GM19455 (cell line): ENCODE results near the gene INSM1.

Source experiments
- ATAC-seq: cut with Tn5 transposase; IDR thresholded peaks from one replicate; pipeline ENCODE4 v1.9.1; 2021; ENCODE audit not compliant: unreplicated experiment

The INSM1 gene

DNA sequence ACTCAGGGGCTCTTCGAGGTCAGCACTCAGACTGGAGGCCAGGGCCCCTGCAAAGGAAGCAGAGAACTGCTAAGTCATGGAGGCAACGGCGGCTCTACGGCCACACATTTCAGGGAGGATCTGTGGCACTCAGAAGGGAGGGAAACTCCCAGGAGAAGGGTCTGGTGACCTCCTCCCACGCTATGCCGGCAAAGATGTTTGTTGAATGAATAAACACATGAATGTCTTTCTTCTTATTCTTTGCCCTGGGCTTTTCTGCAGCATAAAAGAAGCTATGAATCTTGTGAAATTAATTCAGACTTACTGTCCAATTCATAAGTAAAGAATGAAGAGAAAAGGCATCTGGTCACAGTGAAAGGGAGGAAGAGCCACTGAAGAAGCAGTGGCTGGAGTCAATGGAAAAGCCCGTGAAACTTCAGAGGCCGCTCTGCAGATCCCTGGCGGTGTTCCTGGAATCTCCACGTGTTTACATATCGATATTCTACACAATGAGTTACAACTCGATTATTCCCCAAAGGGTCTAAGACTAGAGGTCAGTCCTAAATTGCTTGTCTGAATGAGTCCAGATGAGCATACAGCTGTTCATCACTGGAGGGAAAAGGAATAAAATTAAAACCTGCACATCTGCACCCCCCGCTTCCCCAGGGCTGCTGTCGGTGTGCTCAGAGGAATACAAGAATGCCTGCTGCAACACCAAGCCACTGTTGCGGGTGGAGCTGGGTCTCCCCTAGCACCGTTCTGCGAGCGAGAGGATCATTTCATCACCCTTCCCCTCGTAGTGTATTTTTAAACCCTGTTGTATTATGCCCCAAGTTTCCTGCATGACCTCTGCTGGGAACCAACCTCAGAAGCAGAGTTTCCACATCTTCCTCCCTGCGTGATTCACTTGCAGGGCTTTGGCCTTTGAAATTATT, 25.6 kb downstream of the INSM1 start:
- ATAC-seq = no peak

DNA sequence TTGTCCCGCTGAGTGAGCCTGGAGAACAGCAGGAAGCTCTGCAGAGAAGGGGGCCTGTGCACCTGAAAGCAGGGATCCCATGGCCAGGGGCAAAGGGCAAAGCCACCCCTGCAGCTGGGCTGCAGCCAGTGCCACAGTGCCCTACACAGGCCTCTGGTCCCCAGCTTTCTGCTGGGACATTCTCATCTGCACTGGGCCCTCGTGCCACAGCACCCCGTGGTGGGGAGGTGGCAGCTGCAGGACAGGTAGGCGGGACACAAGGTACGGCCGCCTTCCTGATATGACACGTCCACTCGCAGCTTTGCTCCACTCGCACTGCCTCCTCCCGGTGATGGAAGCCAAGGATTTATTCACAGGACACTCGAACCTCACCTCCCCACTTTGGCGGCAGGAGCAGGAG, 27.2 kb downstream of the INSM1 start:
- no peak for ATAC-seq

DNA sequence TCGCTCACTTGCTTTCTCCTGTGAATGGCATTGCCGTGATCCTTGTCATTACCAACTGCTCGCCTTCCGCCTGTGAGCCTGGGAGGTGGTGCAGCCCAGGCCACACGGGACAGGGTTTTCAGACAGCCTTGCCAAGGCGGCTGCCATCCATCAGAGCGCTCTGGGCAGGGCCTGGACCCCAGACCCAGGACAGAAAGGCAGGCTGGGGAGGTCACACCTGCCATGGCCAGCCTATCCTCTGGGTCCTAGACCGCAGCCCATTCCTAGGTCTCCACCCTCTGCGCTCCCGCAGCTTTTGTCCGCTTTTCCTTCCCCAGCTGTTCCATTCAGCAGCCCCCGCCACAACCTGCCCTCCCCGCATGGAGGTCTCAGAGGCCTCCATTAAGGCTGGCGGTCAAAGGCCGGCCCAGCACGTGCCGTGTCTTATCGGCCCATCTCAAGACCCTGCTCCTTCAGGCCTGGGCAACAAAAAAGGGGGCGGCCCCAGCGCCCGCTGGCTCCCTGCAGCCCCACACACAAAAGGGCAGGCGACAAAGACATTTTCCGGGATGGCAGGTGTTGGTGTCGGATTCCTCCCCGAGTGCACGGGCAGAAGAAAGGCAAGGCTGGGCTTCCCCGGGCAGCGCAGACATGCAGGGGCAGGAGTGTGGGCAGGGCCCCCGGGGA, 28.1 kb downstream of the INSM1 start:
- ATAC-seq = no peak

DNA sequence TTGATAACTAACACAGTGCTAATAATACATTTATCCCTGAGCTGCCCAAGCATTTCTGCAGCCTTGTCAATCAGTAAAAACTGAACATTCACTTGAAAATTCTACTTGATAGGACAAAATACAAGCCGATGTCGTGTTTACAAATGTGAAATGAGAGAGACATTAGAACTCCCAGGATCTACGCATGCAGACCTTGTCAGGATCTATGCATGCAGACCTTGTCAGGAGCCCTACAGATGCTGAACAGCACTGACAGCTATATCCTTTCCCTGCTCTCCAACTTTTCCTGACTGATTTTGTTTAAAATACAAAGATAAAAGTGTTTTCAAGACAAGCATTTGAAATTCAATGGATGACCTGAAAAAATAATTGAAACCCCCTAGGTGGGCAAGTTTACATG, 28.9 kb downstream of the INSM1 start:
- ATAC-seq = no peak

DNA sequence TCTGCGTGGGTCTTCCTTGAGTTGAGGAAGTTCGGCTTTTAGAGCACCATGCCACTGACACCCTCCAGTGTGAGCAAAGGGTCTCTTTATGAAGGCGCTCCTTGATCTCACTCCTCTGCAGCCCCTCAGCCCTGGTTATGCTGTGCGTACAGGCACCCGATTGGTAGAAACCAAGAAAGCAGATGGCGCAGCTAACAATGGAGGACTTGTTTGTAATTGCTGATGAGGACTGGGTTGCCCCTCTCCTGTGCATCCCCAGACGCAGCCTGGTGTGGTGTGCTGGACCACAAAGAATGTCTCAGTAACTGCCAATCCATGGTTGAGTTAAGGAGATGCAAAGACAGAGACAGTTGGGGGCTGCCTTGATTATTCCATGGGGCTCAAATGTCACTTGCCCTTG, 30.2 kb downstream of the INSM1 start:
- no peak for ATAC-seq

DNA sequence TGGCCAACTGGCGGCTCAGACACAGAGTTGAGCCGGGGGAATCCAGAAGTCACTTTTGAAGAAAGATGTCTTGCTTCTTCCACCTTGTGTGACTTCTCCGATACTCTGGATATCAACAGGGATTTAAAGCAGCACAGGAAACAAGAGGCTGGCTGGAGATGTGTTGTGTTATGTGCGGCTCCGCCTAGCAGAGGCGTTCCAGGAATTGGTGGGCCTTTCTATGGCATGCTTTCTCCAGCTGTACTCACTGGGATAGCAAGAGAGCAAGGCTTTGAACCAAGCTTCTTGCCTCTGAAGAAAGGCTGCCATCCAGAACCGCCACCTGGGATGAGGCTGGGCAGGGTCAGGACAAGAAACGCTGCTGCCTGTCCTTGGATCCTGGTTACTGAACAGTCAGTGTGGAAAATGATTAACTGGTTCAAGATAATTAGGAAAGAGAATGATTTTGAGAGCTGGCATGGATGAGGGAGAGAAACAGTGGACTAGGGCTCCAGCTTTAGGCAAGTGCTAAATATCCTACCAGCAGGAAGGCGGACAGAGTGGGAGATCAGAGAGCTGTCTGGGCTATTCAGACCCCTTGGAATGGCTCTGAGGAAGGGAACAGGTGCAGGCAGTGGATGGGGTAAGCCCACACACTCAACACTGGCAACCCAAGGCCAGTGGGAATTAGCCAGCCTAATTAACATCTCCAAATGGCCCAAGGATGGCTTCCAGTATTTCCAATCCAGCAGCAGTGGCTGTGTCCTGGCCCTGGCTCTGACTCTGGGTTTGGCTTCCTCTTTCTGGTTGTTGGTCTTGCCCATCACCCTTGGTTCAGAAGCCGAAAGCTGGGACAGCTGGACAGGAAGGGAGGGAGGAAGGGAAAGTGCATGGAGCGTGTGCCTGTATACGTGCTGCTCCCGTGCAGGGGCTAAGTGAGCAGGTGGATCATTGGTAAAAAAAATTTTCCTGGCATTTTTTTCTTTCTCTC, 31.9 kb downstream of the INSM1 start:
- no peak for ATAC-seq

DNA sequence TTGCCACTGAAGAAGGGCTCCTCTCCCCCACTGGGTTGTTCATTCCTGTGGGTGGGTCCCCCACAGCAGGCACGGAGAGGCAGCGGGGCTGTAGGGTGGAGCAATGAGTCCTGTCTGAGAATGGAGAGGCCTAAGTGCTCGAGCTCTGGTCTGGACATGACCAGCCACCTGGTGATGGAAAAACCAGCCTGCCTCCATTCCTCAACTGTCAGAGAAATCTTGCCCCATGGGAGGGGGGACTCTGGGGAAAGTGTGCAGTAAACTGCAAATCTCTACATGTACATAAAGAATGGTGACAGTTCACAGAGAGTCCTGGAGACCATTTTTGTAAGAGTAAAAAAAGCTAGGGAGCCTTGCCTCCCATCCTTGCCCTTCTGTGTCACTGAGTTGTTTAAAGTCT, 34.1 kb downstream of the INSM1 start:
- no peak for ATAC-seq

DNA sequence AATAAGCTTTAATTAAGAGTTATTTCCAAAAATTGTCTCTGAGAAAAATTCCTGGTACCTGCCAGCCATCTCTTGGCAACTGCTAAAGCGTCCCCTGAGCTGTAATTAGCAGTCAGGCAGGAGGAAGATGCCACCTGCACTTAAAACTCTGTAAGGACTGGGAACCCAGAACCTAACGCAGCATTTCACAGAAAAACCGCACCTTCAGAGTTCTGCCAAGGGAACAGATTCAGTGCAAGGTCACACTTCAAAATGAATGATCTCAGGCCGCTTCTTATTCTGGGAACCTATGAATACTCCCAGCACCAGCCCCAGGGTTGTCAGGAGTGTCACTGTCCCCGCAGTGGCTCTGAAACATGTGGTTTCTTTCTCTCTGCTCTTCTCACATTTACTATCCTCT, 36.7 kb downstream of the INSM1 start:
- no peak for ATAC-seq

DNA sequence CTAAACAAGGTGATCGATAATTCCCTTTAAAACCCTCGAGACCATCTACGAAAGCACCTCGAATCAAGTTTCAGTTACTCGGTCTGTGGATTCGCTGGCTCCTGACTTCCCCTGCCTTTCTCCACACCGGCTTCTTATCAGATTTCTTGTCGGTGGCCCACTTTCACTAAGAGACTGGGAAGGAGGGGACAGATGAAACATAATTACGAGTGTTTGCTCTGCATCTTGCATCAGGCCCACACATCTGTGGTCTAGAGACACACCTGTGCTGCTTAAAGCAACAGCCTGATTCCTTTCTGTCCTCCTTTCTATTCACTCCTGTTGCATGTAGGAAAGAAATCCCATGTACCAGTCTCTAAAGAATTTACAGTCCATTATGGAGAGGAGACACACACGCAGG, 37.7 kb downstream of the INSM1 start:
- no peak for ATAC-seq

DNA sequence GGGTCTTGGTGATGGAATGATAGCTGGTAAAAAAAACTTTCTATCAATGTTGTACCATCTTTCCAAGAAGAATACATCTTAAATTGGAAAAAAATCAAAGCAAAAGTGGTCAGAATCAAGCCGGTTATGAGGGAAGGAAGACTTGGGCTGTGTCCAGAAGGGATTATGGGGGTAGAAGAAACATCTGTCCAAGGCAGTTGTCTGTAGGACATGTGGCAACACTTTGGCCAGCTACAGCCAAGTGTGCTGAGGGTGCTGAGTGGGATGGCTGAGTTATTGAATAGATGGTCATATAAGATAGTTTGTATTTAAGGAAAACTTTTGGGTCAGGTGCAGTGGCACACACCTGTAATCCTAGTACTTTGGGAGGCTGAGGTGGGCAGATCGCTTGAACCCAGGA, 38.4 kb downstream of the INSM1 start:
- no peak for ATAC-seq

DNA sequence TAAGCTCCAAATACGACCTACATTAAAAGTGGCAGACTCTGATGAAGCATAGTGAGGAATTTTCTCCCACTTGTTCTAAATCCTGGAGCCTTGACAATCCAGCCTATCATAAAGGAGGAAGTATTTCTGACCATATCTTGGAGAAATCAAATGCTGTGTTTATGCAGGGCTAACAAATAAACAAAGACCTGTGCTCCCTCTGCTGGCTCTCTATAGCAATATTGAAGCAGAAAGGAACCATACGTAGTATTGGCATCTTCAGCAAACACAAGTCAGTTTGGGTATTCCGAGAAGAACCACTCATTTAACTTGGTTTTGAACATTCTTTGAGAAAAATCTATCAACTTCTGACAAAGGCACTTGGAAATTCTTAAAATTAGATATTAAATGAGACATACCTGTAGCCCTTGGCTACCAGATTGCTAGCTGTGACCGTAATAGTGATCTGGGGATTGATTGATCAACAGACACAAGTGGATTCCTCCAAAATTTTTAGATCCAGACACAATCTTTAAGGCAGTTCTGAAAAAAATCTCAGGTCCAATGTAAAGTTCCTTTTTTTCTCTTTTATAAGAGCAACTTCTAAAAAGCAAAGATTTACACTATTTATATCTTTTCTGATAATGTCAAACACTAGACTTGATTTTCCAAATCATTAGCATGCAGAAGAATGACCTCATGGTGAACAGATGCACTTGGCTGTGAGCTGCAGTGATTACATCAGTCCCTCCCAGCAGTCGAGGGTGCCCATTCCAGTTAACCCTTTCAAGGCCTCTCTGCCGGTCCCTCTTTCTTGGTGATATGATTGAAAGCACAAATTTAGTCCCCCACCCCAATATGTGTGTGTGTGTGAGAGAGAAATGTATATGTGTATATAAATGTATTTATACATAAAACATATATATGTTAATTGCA, 40.2 kb downstream of the INSM1 start:
- ATAC-seq = no peak

DNA sequence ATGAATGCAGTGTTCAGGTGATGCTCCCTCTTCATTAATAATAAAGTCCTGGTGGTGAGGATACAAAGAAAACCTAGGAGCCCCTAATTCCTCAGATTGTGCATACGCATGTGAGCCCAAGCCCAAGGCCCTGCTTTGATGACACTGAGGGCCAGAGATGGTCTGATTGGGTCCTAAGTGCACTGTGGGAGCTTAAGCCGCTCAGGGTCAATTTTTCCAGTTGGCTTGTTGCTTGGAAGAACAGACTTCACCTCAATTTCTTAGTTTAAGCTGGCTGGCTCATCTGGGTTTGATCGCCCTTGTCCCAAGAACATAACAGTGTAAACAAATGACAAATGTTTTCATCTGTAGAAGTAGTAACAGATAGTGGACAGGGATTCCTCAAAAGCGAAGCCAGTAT, 41.4 kb downstream of the INSM1 start:
- ATAC-seq = no peak

DNA sequence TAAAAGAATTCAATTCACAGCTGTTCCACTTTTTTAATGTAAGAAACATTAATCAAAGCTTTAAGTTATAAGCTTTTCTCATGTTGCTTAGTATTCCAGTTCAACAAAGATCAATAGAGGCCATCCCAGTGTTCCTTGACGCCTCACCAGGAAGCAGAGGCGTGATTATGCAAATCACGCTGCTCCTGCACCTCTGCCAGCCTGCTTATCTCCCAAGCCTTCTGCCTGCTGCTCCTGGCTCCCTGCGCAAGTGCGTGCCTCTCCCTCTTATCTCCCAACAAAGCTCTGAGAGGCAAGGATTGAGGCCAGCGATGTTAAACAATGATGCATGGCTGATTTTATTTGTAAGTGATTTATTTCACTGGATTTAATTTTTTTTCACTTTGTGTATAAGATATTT, 42.8 kb downstream of the INSM1 start:
- ATAC-seq = no peak

DNA sequence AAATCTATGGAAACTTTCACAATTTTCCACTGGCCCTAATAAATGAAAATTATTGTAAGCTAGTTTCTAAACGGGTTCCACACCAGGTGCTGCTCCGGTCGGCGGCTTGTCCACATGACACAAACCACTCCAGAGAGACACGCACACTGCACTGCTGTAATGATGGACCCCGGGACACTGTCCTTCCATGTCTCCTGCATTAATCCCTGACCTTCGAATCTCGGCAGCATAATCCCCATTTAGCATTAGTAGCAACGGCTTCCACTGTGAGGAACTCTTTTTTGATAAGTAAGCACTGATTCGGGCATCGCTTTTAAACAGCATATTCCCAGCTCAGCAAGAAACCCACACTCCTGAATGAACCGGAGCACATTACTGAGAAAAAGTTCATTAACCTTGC, 43.5 kb downstream of the INSM1 start:
- ATAC-seq = no peak

DNA sequence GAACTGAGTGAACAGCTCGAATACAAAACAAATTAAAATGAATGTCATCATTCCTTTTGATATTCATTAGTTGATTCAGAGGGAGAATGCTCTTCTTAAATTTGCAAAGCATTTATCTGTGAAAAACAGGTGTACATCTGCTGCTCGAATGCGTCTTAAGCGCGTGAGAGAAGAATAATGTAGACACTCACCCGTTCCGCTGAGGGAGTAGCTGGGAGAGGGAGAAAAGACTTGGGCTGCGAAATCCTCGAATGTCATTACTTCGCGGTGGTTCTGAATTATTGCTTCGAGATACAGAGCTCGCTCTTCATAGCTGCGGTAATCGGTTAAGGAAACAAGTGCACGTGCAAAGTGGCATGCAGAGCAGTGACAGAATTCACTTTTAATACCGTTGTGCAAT, 43.9 kb downstream of the INSM1 start:
- no peak for ATAC-seq

DNA sequence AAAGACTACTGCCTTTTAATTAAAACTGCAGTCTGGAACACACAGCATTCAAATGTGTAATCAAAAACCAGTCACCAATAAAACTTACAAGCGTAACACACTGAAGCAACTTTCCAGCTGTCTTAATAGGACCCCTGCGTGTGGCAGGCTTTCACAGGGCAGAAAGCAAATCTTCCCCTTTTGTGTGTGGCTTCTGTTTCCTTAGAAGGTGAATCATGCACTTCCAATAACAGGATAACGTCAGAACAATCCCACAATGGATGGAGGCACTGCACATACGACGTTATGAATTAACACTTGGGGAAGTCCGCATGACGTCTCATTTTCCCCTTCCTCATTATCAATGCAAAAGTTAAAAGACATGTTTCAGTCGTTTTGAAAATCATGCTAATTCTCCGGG, 44.8 kb downstream of the INSM1 start:
- ATAC-seq = no peak

DNA sequence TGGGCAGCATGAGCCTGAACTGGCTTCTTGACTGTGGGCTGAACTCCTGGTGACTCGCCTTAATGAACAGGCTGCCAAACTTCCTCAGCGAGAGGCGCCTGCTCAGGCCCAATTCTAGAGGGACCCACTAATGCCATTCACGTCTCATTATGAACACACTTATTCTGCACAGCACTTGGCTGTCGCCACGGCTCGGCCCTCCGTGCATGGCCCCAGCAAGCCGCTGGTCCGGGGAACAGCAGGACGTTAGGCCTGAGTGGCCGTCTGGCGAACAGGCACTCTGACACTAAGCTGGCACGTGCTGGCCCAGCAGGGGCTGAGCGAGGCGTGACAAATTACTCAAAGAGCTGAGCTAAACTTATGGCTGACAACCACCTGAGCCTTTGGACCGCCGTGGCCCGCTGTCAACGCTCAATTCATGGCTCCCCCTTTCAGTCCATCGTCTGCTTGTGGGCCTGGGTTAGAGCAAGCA, 45.9 kb downstream of the INSM1 start:
- no peak for ATAC-seq

DNA sequence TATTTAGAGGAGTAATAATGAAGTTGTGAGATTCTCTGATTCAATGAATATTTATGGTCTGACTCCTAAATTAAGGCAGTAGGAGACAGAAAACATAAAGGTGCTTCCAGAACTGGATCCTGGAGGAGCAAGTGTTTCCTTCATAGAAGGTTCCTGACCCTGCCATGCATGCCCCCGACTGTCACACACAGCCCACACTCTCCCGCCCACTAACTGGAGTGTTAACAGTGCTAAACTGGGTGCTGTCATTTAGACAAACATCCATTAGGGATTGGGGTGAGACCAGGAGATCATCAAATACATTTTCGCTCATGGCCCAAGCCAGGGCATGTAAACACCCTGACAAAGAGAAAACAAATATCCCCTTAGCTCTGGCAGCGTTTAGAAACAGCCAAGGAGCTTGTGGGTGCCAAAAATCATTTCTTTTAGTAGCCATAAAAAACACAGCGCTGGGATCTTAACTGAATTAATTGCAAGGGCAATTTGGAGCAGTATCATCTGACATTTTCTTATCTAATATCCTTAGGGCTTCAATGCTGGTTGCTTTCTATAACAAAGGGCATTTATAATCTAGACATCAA, 46.8 kb downstream of the INSM1 start:
- no peak for ATAC-seq

DNA sequence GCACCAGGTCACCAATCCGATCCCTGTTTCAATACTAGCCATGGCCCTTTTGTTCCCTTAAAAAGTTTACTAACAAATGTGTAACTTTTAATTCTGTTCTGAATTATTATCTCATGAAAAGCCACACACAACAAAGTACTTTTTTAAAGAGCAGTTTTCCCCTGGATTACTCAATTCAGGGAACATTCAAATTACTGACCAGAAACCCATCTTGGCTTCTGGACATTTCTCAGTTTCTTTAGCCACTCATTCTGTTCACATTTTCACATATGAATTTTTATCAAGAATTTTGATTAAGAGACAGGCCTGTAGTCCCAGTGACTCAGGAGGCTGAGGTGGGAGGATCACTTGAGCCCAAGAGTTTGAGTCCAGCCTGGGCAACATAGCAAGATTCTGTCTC, 47.4 kb downstream of the INSM1 start:
- ATAC-seq = no peak
